OCI-LY3 (cell line): ENCODE measurements around the gene ADAM8.

ENCODE experiments used
- H2AFZ ChIP-seq: fragments of 200-600, 300-600 bp; shearing (Covaris generic); 2 replicates; pipeline ENCODE4 v1.6.0; 2014; ENCODE audit warnings: antibody characterized with exemption, low read depth, low read length
- H3K27ac ChIP-seq: fragments of 200-600, 300-600 bp; sonication (generic); 2 replicates; pipeline ENCODE4 v1.5.1; 2014; ENCODE audit warnings: mild to moderate bottlenecking, low read length, moderate library complexity, mixed read lengths
- H3K27me3 ChIP-seq: fragments of 200-600, 300-600 bp; sonication (generic); 2 replicates; pipeline ENCODE4 v1.6.1; 2014; ENCODE audit warnings: low read depth, low read length, mixed read lengths
- H3K36me3 ChIP-seq: fragments of 200-600, 300-600 bp; sonication (generic); replicated peaks from 2 replicates; pipeline ENCODE3; 2014; ENCODE audit warnings: low read depth, low read length, mixed read lengths
- H3K4me1 ChIP-seq: fragments of 300-600, 200-600 bp; sonication (generic); 2 replicates; pipeline ENCODE4 v1.6.1; 2014; ENCODE audit warnings: low read length, mixed read lengths
- H3K4me2 ChIP-seq: fragments of 200-600, 300-600 bp; sonication (generic); 2 replicates; pipeline ENCODE4 v1.6.1; 2014; ENCODE audit warnings: low read length, mixed read lengths
- H3K4me3 ChIP-seq: fragments of 300-600, 200-600 bp; sonication (generic); 2 replicates; pipeline ENCODE4 v1.5.1; 2014; ENCODE audit warnings: antibody characterized with exemption, mild to moderate bottlenecking, low read length, moderate library complexity
- H3K79me2 ChIP-seq: fragments of 300-600, 200-600 bp; shearing (Covaris generic); 2 replicates; pipeline ENCODE4 v1.6.1; 2014; ENCODE audit warnings: mild to moderate bottlenecking, low read length, mixed read lengths
- H3K9ac ChIP-seq: fragments of 300-600, 200-600 bp; shearing (Covaris generic); 2 replicates; pipeline ENCODE4 v1.6.0; 2014; ENCODE audit warnings: mild to moderate bottlenecking, low read length, moderate library complexity
- H3K9me3 ChIP-seq: fragments of 200-600, 300-600 bp; shearing (Covaris generic); 2 replicates; pipeline ENCODE4 v1.6.1; 2014; ENCODE audit warnings: low read length, mixed read lengths; ENCODE audit not compliant: insufficient read depth
- H4K20me1 ChIP-seq: fragments of 200-600, 300-600 bp; sonication (generic); 2 replicates; pipeline ENCODE4 v1.6.1; 2016; ENCODE audit warnings: low read length, mixed read lengths; ENCODE audit not compliant: insufficient read depth
- CTCF ChIP-seq: fragments of 200-600, 300-600 bp; sonication (generic); IDR thresholded peaks from 2 replicates; pipeline ENCODE4 v1.5.1; 2014; ENCODE audit warnings: antibody characterized with exemption, low read length, low read depth
- EZH2phosphoT487 ChIP-seq: fragments of 200-600 bp; shearing (Covaris generic); IDR thresholded peaks from 2 replicates; pipeline ENCODE4 v1.6.1; 2018; ENCODE audit warnings: antibody characterized with exemption, mixed run types, low read depth

The ADAM8 gene

GRCh38 chr10:133297504-133297903 lies 20.8 kb upstream of the ADAM8 start:
- Histone ChIP-seq H3K9ac (no peak overlapping the region), H3K36me3 (peaks cover 9% of the 10 kb centered on the region), H3K4me3 (no peak overlapping the region), H3K9me3 (no peaks in the 10 kb centered on the region), H2AFZ (no peak overlapping the region), H3K79me2 (no peaks in the 10 kb centered on the region), H3K4me1 (no peaks in the 10 kb centered on the region), H4K20me1 (no peaks in the 10 kb centered on the region), H3K27me3 (no peaks in the 10 kb centered on the region), H3K4me2 (no peak overlapping the region), H3K27ac (no peak overlapping the region)
- TF ChIP-seq CTCF (no peak), EZH2phosphoT487 (no peak)

GRCh38 chr10:133295426-133296320 lies 19.0 kb upstream of the ADAM8 start:
- Histone ChIP-seq H4K20me1 (no peaks in the 10 kb centered on the region), H3K9ac (no peak overlapping the region)

GRCh38 chr10:133294189-133294588 lies 17.5 kb upstream of the ADAM8 start:
- Histone ChIP-seq H4K20me1 (no peaks in the 10 kb centered on the region), H2AFZ (no peak overlapping the region), H3K4me3 (no peak overlapping the region), H3K36me3 (peaks cover 6% of the 10 kb centered on the region), H3K79me2 (no peaks in the 10 kb centered on the region), H3K27ac (no peak overlapping the region), H3K4me2 (no peak overlapping the region), H3K4me1 (no peaks in the 10 kb centered on the region), H3K9ac (no peak overlapping the region), H3K27me3 (no peaks in the 10 kb centered on the region), H3K9me3 (no peaks in the 10 kb centered on the region)
- TF ChIP-seq EZH2phosphoT487 (no peak), CTCF (no peak)

More at GRCh38 chr10:133295426-133296320, 19.0 kb upstream of the ADAM8 start:
- H3K27ac ChIP-seq, result no peak overlapping the region
- H3K27me3 ChIP-seq, result no peaks in the 10 kb centered on the region
- peaks cover 9% of the 10 kb centered on the region for H3K36me3 ChIP-seq
- H3K4me2 ChIP-seq, result no peak overlapping the region
- TF ChIP-seq CTCF (no peak), EZH2phosphoT487 (no peak)
- no peak overlapping the region for H2AFZ ChIP-seq
- H3K79me2 ChIP-seq, result no peaks in the 10 kb centered on the region
- H3K4me3 ChIP-seq, result no peak overlapping the region
- no peaks in the 10 kb centered on the region for H3K9me3 ChIP-seq
- H3K4me1 ChIP-seq, result no peaks in the 10 kb centered on the region

GRCh38 chr10:133293810-133294119 lies 17.1 kb upstream of the ADAM8 start:
- Histone ChIP-seq H3K79me2 (no peaks in the 10 kb centered on the region), H3K4me1 (no peaks in the 10 kb centered on the region), H3K4me2 (no peak overlapping the region), H4K20me1 (no peaks in the 10 kb centered on the region), H3K27me3 (no peaks in the 10 kb centered on the region), H3K4me3 (no peak overlapping the region), H3K36me3 (peaks cover 6% of the 10 kb centered on the region), H3K9ac (no peak overlapping the region), H2AFZ (no peak overlapping the region), H3K9me3 (no peaks in the 10 kb centered on the region), H3K27ac (no peak overlapping the region)
- TF ChIP-seq EZH2phosphoT487 (no peak), CTCF (no peak)
